HG02763 (cell line): ENCODE results near the gene FAM25A.
"Not testable (repeated sequence)": the region's sequence is repeated elsewhere in the genome, so short reads cannot be mapped to it uniquely, and the experiment has no call there.

ENCODE experiments used
- ATAC-seq: cut with Tn5 transposase; IDR thresholded peaks from one replicate; pipeline ENCODE4 v1.9.1; 2021; ENCODE audit warnings: mild to moderate bottlenecking, moderate library complexity; ENCODE audit not compliant: unreplicated experiment

The FAM25A gene

GRCh38 chr10:87020056-87020455 is at the start of gene FAM25A:
Gene FAM25A, plus strand, starts transcription at chr10:87020294. Its CDS starts 31 bp downstream, at chr10:87020325.
- not testable (repeated sequence) for ATAC-seq

DNA sequence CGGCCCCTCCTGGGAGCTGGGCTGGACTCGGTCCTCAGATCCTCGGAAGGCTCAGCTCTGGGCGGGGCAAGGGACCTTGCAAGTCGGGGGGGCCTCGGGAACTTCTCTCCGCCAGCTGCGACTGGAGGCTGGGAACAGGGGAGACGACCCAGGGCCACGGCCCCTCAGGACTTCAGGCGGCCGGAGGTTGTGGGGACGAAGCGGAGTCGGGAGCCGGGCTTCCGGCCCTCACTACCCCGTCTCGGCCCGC is 49.2 kb upstream of the FAM25A start:
- no peak for ATAC-seq

- peak; percentile 79 for ATAC-seq
Measured at GRCh38 chr10:86971232-86971991, 48.7 kb upstream of the FAM25A start.

GRCh38 chr10:86972613-86973380 is 47.3 kb upstream of the FAM25A start:
- no peak for ATAC-seq

DNA sequence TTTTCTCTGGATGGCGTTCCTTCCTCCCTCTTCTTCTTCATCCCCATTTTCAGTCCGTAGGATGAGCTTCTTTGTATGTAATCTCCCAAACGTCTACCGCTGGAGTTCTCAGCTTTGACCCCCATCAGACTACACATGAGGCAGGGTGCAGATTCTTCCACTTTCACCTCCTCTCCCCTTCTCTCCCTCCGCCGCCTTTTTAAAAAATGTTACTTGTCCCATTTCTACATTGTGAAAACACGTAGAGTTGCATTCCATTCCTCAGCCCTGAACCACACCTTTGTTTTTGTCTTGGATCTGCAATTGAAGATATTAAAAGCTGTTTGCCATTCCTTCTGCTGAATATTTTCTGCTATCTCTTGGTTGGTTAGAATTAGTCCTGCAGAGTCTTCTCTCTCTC is 45.6 kb upstream of the FAM25A start:
- ATAC-seq, result no peak

DNA sequence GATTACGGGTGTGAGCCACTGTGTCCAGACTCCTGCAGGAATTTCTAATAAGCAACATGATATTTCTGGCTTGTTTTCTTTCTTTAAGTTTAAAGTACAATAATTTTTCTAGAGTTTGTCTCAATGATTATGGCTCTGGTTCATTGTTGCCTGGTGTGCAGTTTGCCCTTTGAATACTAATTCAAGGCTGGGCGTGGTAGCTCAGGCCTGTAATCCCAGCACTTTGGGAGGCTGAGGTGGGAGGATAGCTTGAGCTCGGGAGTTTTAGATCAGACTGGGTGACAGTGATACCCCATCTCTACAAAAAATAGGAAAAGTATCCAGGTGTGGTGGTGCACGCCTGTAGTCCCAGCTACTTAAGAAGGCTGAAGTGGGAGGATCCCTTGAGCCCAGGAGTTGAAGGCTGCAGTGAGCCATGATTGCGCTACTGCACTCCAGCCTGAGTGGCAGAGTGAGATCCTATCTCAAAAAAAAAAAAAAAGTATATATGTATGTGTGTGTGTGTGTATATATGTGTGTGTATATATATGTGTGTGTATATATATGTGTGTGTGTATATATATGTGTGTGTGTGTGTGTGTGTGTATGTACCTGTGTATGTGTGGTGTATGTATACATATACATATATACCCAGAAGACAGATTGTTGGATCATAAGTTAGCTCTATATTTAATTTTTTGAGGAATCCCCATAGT is 43.6 kb upstream of the FAM25A start:
- no peak for ATAC-seq

DNA sequence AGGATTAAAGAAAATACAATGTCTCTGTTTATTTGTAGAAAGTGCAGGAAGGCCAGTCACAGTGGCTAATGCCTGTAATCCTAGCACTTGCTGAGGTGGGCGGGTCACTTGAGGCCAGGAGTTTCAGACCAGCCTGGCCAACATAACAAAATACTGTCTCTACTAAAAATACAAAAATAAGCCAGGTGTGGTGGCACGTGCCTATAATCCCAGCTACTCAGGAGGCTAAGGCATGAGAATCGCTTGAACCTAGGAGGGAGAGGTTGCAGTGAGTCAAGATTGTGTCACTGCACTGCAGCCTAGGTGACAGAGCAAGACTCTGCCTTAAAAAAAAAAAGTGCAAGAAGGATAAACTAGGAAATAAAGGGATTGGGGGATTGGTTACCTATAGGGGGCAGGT is 41.6 kb upstream of the FAM25A start:
- ATAC-seq, result not testable (repeated sequence)

- no peak for ATAC-seq
Measured at GRCh38 chr10:86979296-86979818, 40.7 kb upstream of the FAM25A start.

- ATAC-seq, result no peak
Measured at GRCh38 chr10:86979977-86980448, 40.1 kb upstream of the FAM25A start.

DNA sequence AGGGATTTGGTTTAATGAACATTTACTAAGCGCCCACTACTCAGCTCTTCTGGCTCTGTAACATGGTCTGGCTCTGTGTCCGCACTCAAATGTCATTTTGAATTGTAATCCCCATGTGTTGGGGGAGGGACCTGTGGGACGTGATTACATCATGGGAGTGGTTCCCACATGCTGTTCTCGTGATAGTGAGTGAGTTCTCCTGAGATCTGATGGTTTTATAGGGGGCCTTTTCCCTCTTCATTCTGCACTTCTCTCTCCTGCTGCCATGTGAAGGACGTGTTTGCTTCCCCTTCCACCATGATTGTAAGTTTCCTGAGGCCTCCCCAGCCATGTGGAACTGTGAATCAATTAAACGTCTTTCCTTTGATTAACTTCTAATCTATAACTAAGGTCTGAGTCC is 39.1 kb upstream of the FAM25A start:
- not testable (repeated sequence) for ATAC-seq

GRCh38 chr10:86981716-86982115 is 38.4 kb upstream of the FAM25A start:
- no peak for ATAC-seq

GRCh38 chr10:86984498-86984897 is 35.6 kb upstream of the FAM25A start:
- ATAC-seq, result not testable (repeated sequence)

DNA sequence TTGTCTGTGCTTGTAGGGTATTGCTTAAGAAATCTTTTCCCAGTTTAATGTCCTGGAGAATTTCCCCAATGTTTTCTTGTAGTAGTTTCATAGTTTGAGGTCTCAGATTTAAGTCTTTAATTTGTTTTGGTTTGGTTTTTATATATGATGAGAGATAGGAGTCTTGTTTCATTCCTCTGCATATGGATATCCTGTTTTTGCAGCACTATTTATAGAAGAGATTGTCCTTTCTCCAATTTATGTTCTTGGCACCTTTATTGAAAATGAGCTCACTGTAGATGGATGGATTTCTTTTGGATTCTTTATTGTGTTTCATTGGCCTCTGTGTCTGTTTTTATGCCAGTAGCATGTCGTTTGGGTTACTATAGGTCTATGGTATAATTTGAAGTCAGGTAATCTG is 31.6 kb upstream of the FAM25A start:
- ATAC-seq, result no peak

DNA sequence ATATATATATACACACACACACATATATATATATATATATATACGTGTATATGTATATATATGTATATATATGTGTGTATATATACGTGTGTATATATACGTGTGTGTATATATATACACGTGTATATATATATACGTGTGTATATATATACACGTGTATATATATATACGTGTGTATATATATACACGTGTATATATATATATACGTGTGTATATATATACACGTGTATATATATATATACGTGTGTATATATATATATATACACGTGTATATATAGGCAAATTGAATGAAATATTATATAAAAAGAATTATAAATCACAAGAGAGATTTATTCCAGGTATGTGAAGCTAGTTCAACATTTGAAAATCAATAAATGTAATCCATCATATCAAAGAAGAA is 28.7 kb upstream of the FAM25A start:
- ATAC-seq, result not testable (repeated sequence)

- ATAC-seq, result no peak
Measured at GRCh38 chr10:86992456-86992855, 27.6 kb upstream of the FAM25A start.

- no peak for ATAC-seq
Measured at GRCh38 chr10:86992929-86993328, 27.2 kb upstream of the FAM25A start.

- ATAC-seq, result not testable (repeated sequence)
Measured at GRCh38 chr10:86999802-87000403, 20.2 kb upstream of the FAM25A start.

DNA sequence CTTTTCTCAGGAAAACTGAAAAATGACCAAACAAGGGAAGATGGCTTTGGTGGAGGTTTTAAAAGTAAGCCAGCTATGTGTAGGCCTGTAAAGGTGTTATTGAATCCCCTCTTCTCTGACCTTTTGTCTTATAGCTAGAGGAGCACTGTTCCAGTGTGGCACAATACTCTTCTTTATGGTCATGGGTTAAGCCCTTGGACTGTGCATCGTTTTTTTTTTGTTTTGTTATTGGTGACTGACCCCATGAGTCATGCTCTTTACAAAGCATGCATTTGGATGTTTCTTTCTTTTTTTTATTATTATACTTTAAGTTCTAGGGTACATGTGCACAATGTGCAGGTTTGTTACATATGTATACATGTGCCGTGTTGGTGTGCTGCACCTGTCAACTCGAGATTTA is 19.6 kb upstream of the FAM25A start:
- ATAC-seq, result no peak

DNA sequence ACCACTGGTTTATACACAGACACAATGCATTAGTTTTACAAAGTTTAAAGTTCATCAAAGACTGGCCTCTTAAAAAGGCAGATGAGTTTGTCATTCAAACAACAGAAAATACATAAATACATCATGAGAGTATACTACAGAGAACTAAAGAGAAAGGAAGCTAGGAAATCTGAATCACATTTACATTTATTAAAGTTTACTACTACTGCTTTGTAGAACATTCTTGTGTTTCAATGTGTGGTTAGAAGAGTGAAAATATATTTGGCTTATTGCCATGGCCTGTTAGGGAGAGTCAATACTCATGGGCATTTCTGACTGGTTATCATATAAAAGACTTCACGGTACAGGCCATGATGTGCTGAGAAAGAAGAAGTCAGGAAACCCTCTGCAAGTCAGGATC is 13.0 kb upstream of the FAM25A start:
- ATAC-seq, result not testable (repeated sequence)

- not testable (repeated sequence) for ATAC-seq
Measured at GRCh38 chr10:87007674-87008073, 12.4 kb upstream of the FAM25A start.

DNA sequence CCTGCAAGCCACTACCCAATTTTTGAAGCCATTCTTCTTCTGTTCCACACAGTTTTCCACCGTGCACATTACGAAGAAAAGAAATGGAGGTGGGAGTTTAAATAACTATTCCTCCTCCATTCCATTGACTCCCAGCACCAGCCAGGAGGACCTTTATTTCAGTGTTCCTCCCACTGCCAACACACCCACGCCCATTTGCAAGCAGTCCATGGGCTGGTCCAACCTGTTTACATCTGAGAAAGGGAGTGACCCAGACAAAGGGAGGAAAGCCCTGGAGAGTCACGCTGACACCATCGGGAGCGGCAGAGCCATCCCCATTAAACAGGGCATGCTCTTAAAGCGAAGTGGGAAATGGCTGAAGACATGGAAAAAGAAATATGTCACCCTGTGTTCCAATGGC is 11.8 kb upstream of the FAM25A start:
- not testable (repeated sequence) for ATAC-seq
